Stimulated activated CD4-positive, alpha-beta T cell treated with anti-CD3 and anti-CD28 coated beads, Interleukin-15, amount 100 ng/mL, for 1 hour (primary cell): ENCODE measurements around the gene PLEKHA6.

ENCODE experiments used
- DNase-seq, 2 donors: peaks; one replicate each; pipeline ENCODE4 v3.0.0-alpha.2; 2020; ENCODE audit warnings: low read depth in 1 of 2, low spot score in 1 of 2

PLEKHA6 gene

GRCh38 chr1:204359474-204360255, at the start of gene PLEKHA6:
Gene PLEKHA6 (minus strand): TSS chr1:204359929. CDS start chr1:204273727, 86,202 bp downstream.
- no peak for DNase-seq

GRCh38 chr1:204409123-204409522, 49.4 kb upstream of the PLEKHA6 start:
- no peak for DNase-seq

- no peak for DNase-seq
These were observed 48.9 kb upstream of the PLEKHA6 start for GRCh38 chr1:204408602-204409001.

- no peak for DNase-seq
These were observed 48.4 kb upstream of the PLEKHA6 start for GRCh38 chr1:204408074-204408507.

- no peak for DNase-seq
These were observed 47.7 kb upstream of the PLEKHA6 start for GRCh38 chr1:204407295-204407971.

- no peak for DNase-seq
These were observed 46.9 kb upstream of the PLEKHA6 start for GRCh38 chr1:204406621-204407020.

GRCh38 chr1:204405988-204406387, 46.3 kb upstream of the PLEKHA6 start:
- DNase-seq = no peak

- no peak for DNase-seq
These were observed 44.9 kb upstream of the PLEKHA6 start for GRCh38 chr1:204404629-204405028.

- no peak for DNase-seq
These were observed 42.7 kb upstream of the PLEKHA6 start for GRCh38 chr1:204402391-204402790.

GRCh38 chr1:204401730-204402129, 42.0 kb upstream of the PLEKHA6 start:
- no peak for DNase-seq

- no peak for DNase-seq
These were observed 41.3 kb upstream of the PLEKHA6 start for GRCh38 chr1:204400882-204401510.

GRCh38 chr1:204398197-204399125, 38.7 kb upstream of the PLEKHA6 start:
- no peak for DNase-seq

GRCh38 chr1:204396015-204396583, 36.4 kb upstream of the PLEKHA6 start:
- no peak for DNase-seq

- DNase-seq = no peak
These were observed 31.9 kb upstream of the PLEKHA6 start for GRCh38 chr1:204391629-204392028.

- no peak for DNase-seq
These were observed 31.2 kb upstream of the PLEKHA6 start for GRCh38 chr1:204390751-204391466.

- no peak for DNase-seq
These were observed 26.0 kb upstream of the PLEKHA6 start for GRCh38 chr1:204385727-204386126.

- DNase-seq = no peak
These were observed 25.1 kb upstream of the PLEKHA6 start for GRCh38 chr1:204384636-204385352.

GRCh38 chr1:204383163-204383904, 23.6 kb upstream of the PLEKHA6 start:
- DNase-seq = no peak

GRCh38 chr1:204382714-204383083, 23.0 kb upstream of the PLEKHA6 start:
- no peak for DNase-seq
